H1 (cell line): Measurements from ENCODE around the gene LRRC10. TPM values are rescaled to one million over a fixed set of nuclear protein-coding genes. Genes with fewer than 3 reads are reported as not detected.
A peak's percentile ranks its signal among the peaks of the same experiment; 100 is the strongest.

Experiments
- CTCF ChIA-PET: fragments of 300-600 bp; sonication (Branson Sonifier 250); formaldehyde crosslinking; loops from one replicate; lab custom pipeline; 2021; ENCODE audit not compliant: partially characterized antibody; lab: Charles Lee
- POLR2A ChIA-PET: fragments of 300-600 bp; sonication (Branson Sonifier 250); formaldehyde crosslinking; loops from one replicate; lab custom pipeline; 2021; ENCODE audit warnings: inconsistent platforms; ENCODE audit not compliant: partially characterized antibody; lab: Charles Lee
- DNase-seq, 2 experiments: peaks; one replicate each; pipeline versions ENCODE4 v3.0.0 to v3.0.0-alpha.2; 2010 to 2022; ENCODE audit warnings: low spot score in 2 of 2, low read depth in 1 of 2, mixed read lengths in 1 of 2
- FAIRE-seq: peaks from 2 replicates; lab custom pipeline; 2011; peaks lifted over from hg19 to GRCh38; lab: Jason Lieb, UNC
- H2AFZ ChIP-seq: 2 replicates; pipeline ENCODE4 v1.8.1; 2012; ENCODE audit warnings: low read length, inconsistent platforms
- H2AK5ac ChIP-seq: 2 replicates; pipeline ENCODE4 v1.6.1; 2013; ENCODE audit warnings: low read depth, low read length
- H2BK120ac ChIP-seq: replicated peaks from 2 replicates; pipeline ENCODE3; 2013; ENCODE audit warnings: low read depth, low read length, inconsistent platforms
- H2BK12ac ChIP-seq: 2 replicates; pipeline ENCODE4 v1.6.1; 2013; ENCODE audit warnings: low read depth, low read length
- H2BK15ac ChIP-seq: 2 replicates; pipeline ENCODE4 v1.6.1; 2013; ENCODE audit warnings: low read length
- H2BK20ac ChIP-seq: 2 replicates; pipeline ENCODE4 v1.6.1; 2013; ENCODE audit warnings: low read length
- H2BK5ac ChIP-seq: 2 replicates; pipeline ENCODE4 v1.6.1; 2013; ENCODE audit warnings: low read depth, low read length
- H3K14ac ChIP-seq: 2 replicates; pipeline ENCODE4 v1.6.1; 2013; ENCODE audit warnings: inconsistent platforms; ENCODE audit not compliant: insufficient read length
- H3K18ac ChIP-seq: 2 replicates; pipeline ENCODE4 v1.6.1; 2013; ENCODE audit warnings: low read length; ENCODE audit errors: extremely low read depth
- H3K23ac ChIP-seq: 2 replicates; pipeline ENCODE4 v1.6.1; 2013; ENCODE audit warnings: inconsistent platforms; ENCODE audit not compliant: insufficient read length
- H3K23me2 ChIP-seq: 2 replicates; pipeline ENCODE4 v1.6.1; 2013; ENCODE audit warnings: low read depth, low read length
- H3K27ac ChIP-seq: 2 replicates; pipeline ENCODE4 v1.6.1; 2011; ENCODE audit warnings: low read depth, low read length, inconsistent platforms
- H3K27me3 ChIP-seq, 4 experiments: replicated peaks in 1 of 4; 1 replicate in 1 of 4; 2 replicates in 3 of 4; pipeline versions ENCODE4 v1.6.1 to v1.8.1; 2011 to 2013; ENCODE audit warnings: low read length in 3 of 4, mild to moderate bottlenecking in 3 of 4, inconsistent platforms in 2 of 4, mixed read lengths in 2 of 4, moderate library complexity in 1 of 4; ENCODE audit not compliant: control insufficient read depth in 3 of 4, insufficient read depth in 3 of 4; ENCODE audit errors: extremely low read depth in 1 of 4
- H3K36me3 ChIP-seq, 4 experiments: 2 replicates each; pipeline versions ENCODE4 v1.6.1 to v1.8.1; 2011 to 2013; ENCODE audit warnings: mild to moderate bottlenecking in 4 of 4, low read length in 3 of 4, moderate library complexity in 2 of 4, control low read depth in 1 of 4, inconsistent platforms in 1 of 4; ENCODE audit not compliant: insufficient read depth in 4 of 4, control insufficient read depth in 2 of 4
- H3K4ac ChIP-seq: replicated peaks from 2 replicates; pipeline ENCODE3; 2013; ENCODE audit warnings: low read length, low read depth, mixed read lengths, inconsistent platforms; ENCODE audit not compliant: insufficient read length
- H3K4me1 ChIP-seq, 4 experiments: replicated peaks in 1 of 4; 1 replicate in 1 of 4; 2 replicates in 3 of 4; pipeline versions ENCODE4 v1.6.1 to v1.8.1; 2011 to 2013; ENCODE audit warnings: low read length in 3 of 4, inconsistent platforms in 2 of 4, mixed read lengths in 1 of 4; ENCODE audit not compliant: insufficient read depth in 4 of 4, control insufficient read depth in 3 of 4
- H3K4me2 ChIP-seq, 2 experiments: 2 replicates each; pipeline versions ENCODE4 v1.6.1 to v1.8.1; 2011 to 2013; ENCODE audit warnings: low read depth in 2 of 2, low read length in 2 of 2, control low read depth in 1 of 2, inconsistent platforms in 1 of 2, mild to moderate bottlenecking in 1 of 2; ENCODE audit not compliant: insufficient read depth in 1 of 2
- H3K4me3 ChIP-seq, 4 experiments: fragments of 200-600, 300-600 bp in 1 of 4; sonication (generic), shearing (Covaris generic), sonication (Bioruptor Twin) in 1 of 4; 2 replicates each; pipeline versions ENCODE4 v1.5.1 to v1.8.1; 2011 to 2016; ENCODE audit warnings: low read length in 4 of 4, low read depth in 3 of 4, control low read depth in 2 of 4, inconsistent platforms in 2 of 4, mild to moderate bottlenecking in 2 of 4, mixed read lengths in 1 of 4, moderate library complexity in 1 of 4; ENCODE audit not compliant: insufficient read depth in 2 of 4; ENCODE audit errors: extremely low read depth in 1 of 4
- H3K56ac ChIP-seq: replicated peaks from 2 replicates; pipeline ENCODE3; 2013; ENCODE audit warnings: low read depth, mild to moderate bottlenecking, mixed read lengths, low read length, inconsistent platforms; ENCODE audit not compliant: insufficient read length
- H3K79me1 ChIP-seq: 2 replicates; pipeline ENCODE4 v1.6.1; 2013; ENCODE audit warnings: low read depth, low read length, control low read depth
- H3K79me2 ChIP-seq, 2 experiments: 2 replicates each; pipeline versions ENCODE4 v1.6.1 to v1.8.1; 2012 to 2013; ENCODE audit warnings: low read length in 2 of 2, mild to moderate bottlenecking in 2 of 2, inconsistent platforms in 1 of 2; ENCODE audit not compliant: insufficient read depth in 2 of 2, control insufficient read depth in 1 of 2
- H3K9ac ChIP-seq, 4 experiments: replicated peaks in 1 of 4; 1 replicate in 1 of 4; 2 replicates in 3 of 4; pipeline versions ENCODE4 v1.6.1 to v1.8.1; 2011 to 2013; ENCODE audit warnings: low read depth in 3 of 4, low read length in 3 of 4, control low read depth in 2 of 4, mild to moderate bottlenecking in 2 of 4, moderate library complexity in 2 of 4, inconsistent platforms in 1 of 4; ENCODE audit errors: extremely low read depth in 1 of 4
- H3K9me3 ChIP-seq, 2 experiments: 2 replicates each; pipeline versions ENCODE4 v1.6.1 to v1.8.1; 2012 to 2013; ENCODE audit warnings: mild to moderate bottlenecking in 2 of 2, moderate library complexity in 2 of 2, control low read depth in 1 of 2, inconsistent platforms in 1 of 2, low read depth in 1 of 2, low read length in 1 of 2, mixed read lengths in 1 of 2; ENCODE audit not compliant: insufficient read depth in 2 of 2
- H4K20me1 ChIP-seq, 2 experiments: replicated peaks in 1 of 2; 2 replicates each; pipeline versions ENCODE3 to v1.8.1; 2011 to 2013; ENCODE audit warnings: inconsistent platforms in 2 of 2, low read length in 2 of 2, mild to moderate bottlenecking in 1 of 2; ENCODE audit not compliant: insufficient read depth in 2 of 2, control insufficient read depth in 1 of 2
- H4K5ac ChIP-seq: 2 replicates; pipeline ENCODE4 v1.6.1; 2013; ENCODE audit warnings: low read length, low read depth, mixed read lengths, inconsistent platforms; ENCODE audit not compliant: insufficient read length
- H4K8ac ChIP-seq: 2 replicates; pipeline ENCODE4 v1.8.0; 2013; ENCODE audit warnings: mild to moderate bottlenecking, moderate library complexity, low read length, inconsistent platforms; ENCODE audit not compliant: insufficient read depth; ENCODE audit errors: extremely low read depth
- H4K91ac ChIP-seq: replicated peaks from 2 replicates; pipeline ENCODE3; 2013; ENCODE audit warnings: low read length, mixed read lengths, inconsistent platforms; ENCODE audit not compliant: insufficient read length
- CEBPB ChIP-seq: IDR thresholded peaks from 2 replicates; pipeline ENCODE4 v1.6.1; 2012; ENCODE audit warnings: low read depth, low read length
- CHD2 ChIP-seq: IDR thresholded peaks from 2 replicates; pipeline ENCODE4 v1.6.1; 2012; ENCODE audit warnings: low read length, improper control_type of control experiment
- E2F6 ChIP-seq: IDR thresholded peaks from 2 replicates; pipeline ENCODE4 v1.6.1; 2012; ENCODE audit warnings: inconsistent platforms
- EZH2 ChIP-seq: fragments of 200-600 bp; sonication (generic); IDR thresholded peaks from 2 replicates; pipeline ENCODE4 v1.7.1; 2012; ENCODE audit warnings: low read depth, mild to moderate bottlenecking, moderate library complexity, low read length, inconsistent platforms; ENCODE audit not compliant: severe bottlenecking
- FOSL1 ChIP-seq: IDR thresholded peaks from 2 replicates; pipeline ENCODE4 v1.6.1; 2011; ENCODE audit warnings: mild to moderate bottlenecking, low read depth, low read length, moderate library complexity; ENCODE audit not compliant: insufficient read depth
- HDAC6 ChIP-seq: IDR thresholded peaks from one replicate; pipeline ENCODE4 v1.7.1; 2012; ENCODE audit warnings: low read depth, mild to moderate bottlenecking, inconsistent platforms, low read length, moderate library complexity
- KDM4A ChIP-seq: IDR thresholded peaks from one replicate; pipeline ENCODE4 v1.7.1; 2012; ENCODE audit warnings: low read depth, mild to moderate bottlenecking, moderate library complexity, low read length, inconsistent platforms; ENCODE audit not compliant: severe bottlenecking
- KDM5A ChIP-seq: fragments of 200-600 bp; IDR thresholded peaks from 2 replicates; pipeline ENCODE4 v1.7.1; 2012; ENCODE audit warnings: mild to moderate bottlenecking, low read length, inconsistent platforms, mixed read lengths
- POLR2AphosphoS5 ChIP-seq: IDR thresholded peaks from 2 replicates; pipeline ENCODE4 v1.6.1; 2011; ENCODE audit warnings: low read depth, low read length
- POU5F1 ChIP-seq: IDR thresholded peaks from 2 replicates; pipeline ENCODE4 v1.6.1; 2011; ENCODE audit warnings: low read depth, mild to moderate bottlenecking, low read length, moderate library complexity
- RAD21 ChIP-seq, 2 experiments: IDR thresholded peaks in 1 of 2; conservative IDR thresholded peaks in 1 of 2; 2 replicates each; pipeline ENCODE4 v1.6.1; 2011; ENCODE audit warnings: low read depth in 2 of 2, low read length in 2 of 2, improper control_type of control experiment in 1 of 2, inconsistent platforms in 1 of 2, mild to moderate bottlenecking in 1 of 2, moderate library complexity in 1 of 2
- SIN3A ChIP-seq, 2 experiments: IDR thresholded peaks in 1 of 2; conservative IDR thresholded peaks in 1 of 2; 2 replicates each; pipeline ENCODE4 v1.6.1; 2011 to 2012; ENCODE audit warnings: low read length in 2 of 2, improper control_type of control experiment in 1 of 2, low read depth in 1 of 2, mild to moderate bottlenecking in 1 of 2
- TEAD4 ChIP-seq: IDR thresholded peaks from 2 replicates; pipeline ENCODE4 v1.6.1; 2012; ENCODE audit warnings: low read depth, low read length, inconsistent platforms, mixed read lengths
- YY1 ChIP-seq: IDR thresholded peaks from 2 replicates; pipeline ENCODE4 v1.6.1; 2011; ENCODE audit warnings: low read depth, mild to moderate bottlenecking, low read length
- polyA plus RNA-seq, 7 experiments: library from polyadenylated mRNA; depleted of rRNA in 3 of 7; stranded (reverse) in 5 of 7; unstranded in 2 of 7; fragments of >200 nt in 5 of 7; fragments of 200-250 nt in 2 of 7; gene quantifications; 1 replicate in 5 of 7; 2 replicates in 1 of 7; 4 replicates in 1 of 7; pipeline versions ENCODE4 v1.2.1 to v1.2.3, GENCODE V29; 2011 to 2013; ENCODE audit warnings: missing spikeins in 2 of 7, mixed read lengths in 2 of 7
- total RNA-seq: library from RNA; stranded (reverse); fragmentation: NEBNext Ultra II Directional; extraction: Animal tissue kit (Norgen Biotek cat#: 25700); gene quantifications from 2 replicates; pipeline ENCODE4 v1.2.1, GENCODE V29; 2021

LRRC10 gene
- total and polyA plus RNA-seq, 2 of the 8 experiments (the other 6 are each of a cell fraction or from before 2014, with no cell fraction given), result not detected

GRCh38 chr12:69583203-69583602 lies 27.5 kb downstream of the LRRC10 start:
- H2BK120ac ChIP-seq, result no peak overlapping the region
- H3K56ac ChIP-seq, result no peak overlapping the region
- H4K8ac ChIP-seq, result no peak overlapping the region
- H2BK15ac ChIP-seq, result no peak overlapping the region
- H2BK5ac ChIP-seq, result no peak overlapping the region
- ChIA-PET POLR2A (interaction anchor here (1.6 to 1.8 kb wide), 2 partner anchors 18 to 21 kb away, joined by 3 to 5 read pairs; no protein-coding TSS in a partner anchor), CTCF (interaction anchor here (0.9 to 8.6 kb wide), 7 partner anchors 11 to 347 kb away, joined by 3 to 69 read pairs (median 4); no protein-coding TSS in a partner anchor)
- no peak overlapping the region for H2AK5ac ChIP-seq
- H3K4me3 ChIP-seq, result no peak overlapping the region
- H3K23ac ChIP-seq, result no peak overlapping the region
- no peak overlapping the region for H4K5ac ChIP-seq
- no peaks in the 10 kb centered on the region for H3K27me3 ChIP-seq
- no peak overlapping the region for H3K4me2 ChIP-seq
- H3K79me2 ChIP-seq, result peaks cover 4 to 18% of the 10 kb centered on the region in 2 experiments; a peak in 3 of 4 replicates
- H3K27ac ChIP-seq, result no peak overlapping the region
- no peak overlapping the region for H3K9ac ChIP-seq
- H4K20me1 ChIP-seq, result peaks cover 5 to 6% of the 10 kb centered on the region in 2 experiments
- H3K4me1 ChIP-seq, result no peaks in the 10 kb centered on the region
- H3K14ac ChIP-seq, result no peak overlapping the region
- peaks cover 11 to 21% (median 15%) of the 10 kb centered on the region in 4 experiments for H3K36me3 ChIP-seq
- no peak overlapping the region for H3K4ac ChIP-seq
- H4K91ac ChIP-seq, result no peak overlapping the region
- no peak overlapping the region for H2AFZ ChIP-seq
- no peaks in the 10 kb centered on the region for H3K23me2 ChIP-seq
- FAIRE-seq (no peak), DNase-seq (peak in 1 of 2 experiments; percentile 10)
- H2BK12ac ChIP-seq, result no peak overlapping the region
- no peaks in the 10 kb centered on the region for H3K9me3 ChIP-seq
- no peak overlapping the region for H3K18ac ChIP-seq
- H2BK20ac ChIP-seq, result no peak overlapping the region
- no peaks in the 10 kb centered on the region for H3K79me1 ChIP-seq
- TF ChIP-seq CHD2, result no peak
- TF ChIP-seq POU5F1, result no peak
- TF ChIP-seq HDAC6, result no peak
- TF ChIP-seq E2F6, result no peak
- TF ChIP-seq EZH2, result no peak
- TF ChIP-seq KDM4A, result no peak
- 0 out of 2 replicates have a peak, but pooled peaks have one; percentile 8 for TF ChIP-seq TEAD4
- peak; percentile 47 to 67 for TF ChIP-seq RAD21 (IDR thresholded peaks at IDR 0.05 in 1 of 2, conservative IDR thresholded peaks at IDR 0.05 in 1 of 2; ENCODE audit: low read depth in 2 of 2, low read length in 2 of 2)
- TF ChIP-seq SIN3A (conservative IDR thresholded peaks at IDR 0.05 in 1 of 2, IDR thresholded peaks at IDR 0.05 in 1 of 2; ENCODE audit: low read depth in 1 of 2, low read length in 2 of 2), result no peak
- TF ChIP-seq KDM5A, result no peak
- TF ChIP-seq FOSL1, result no peak
- no peak for TF ChIP-seq POLR2AphosphoS5
- no peak for TF ChIP-seq CEBPB
- 0 out of 2 replicates have a peak, but pooled peaks have one; percentile 26 for TF ChIP-seq YY1
